ES-I3 (cell line): ENCODE data around the gene RGS17.
A peak's percentile ranks its signal among the peaks of the same experiment; 100 is the strongest.

ENCODE experiments used
- H3K36me3 ChIP-seq: 2 replicates; pipeline ENCODE4 v1.6.1; 2013; ENCODE audit warnings: mild to moderate bottlenecking, low read length, control low read depth, moderate library complexity; ENCODE audit not compliant: insufficient read depth
- H3K4me1 ChIP-seq: 2 replicates; pipeline ENCODE4 v1.6.1; 2013; ENCODE audit warnings: mild to moderate bottlenecking, control low read depth, low read length; ENCODE audit not compliant: insufficient read depth
- H3K9ac ChIP-seq: 2 replicates; pipeline ENCODE4 v1.6.1; 2013; ENCODE audit warnings: low read depth, mild to moderate bottlenecking, low read length, moderate library complexity
- H3K9me3 ChIP-seq: 2 replicates; pipeline ENCODE4 v1.6.1; 2013; ENCODE audit warnings: mild to moderate bottlenecking, low read length, moderate library complexity; ENCODE audit not compliant: control insufficient read depth, insufficient read depth

RGS17 gene

GRCh38 chr6:153131037-153131981, at the start of gene RGS17:
Gene RGS17, minus strand, starts transcription at chr6:153131282. Its CDS starts 87,264 bp downstream, at chr6:153044018.
- no peaks in the 10 kb centered on the region for H3K36me3 ChIP-seq
- H3K9ac ChIP-seq, result peak within 1 kb of the TSS; percentile 94
- H3K4me1 ChIP-seq, result peaks cover 4% of the 10 kb centered on the region; the same call in 1 of the 2 replicates
- no peaks in the 10 kb centered on the region; the same call in 1 of the 2 replicates for H3K9me3 ChIP-seq

GRCh38 chr6:153172815-153173214, 41.7 kb upstream of the RGS17 start:
- Histone ChIP-seq H3K4me1 (no peaks in the 10 kb centered on the region; the same call in 1 of the 2 replicates), H3K36me3 (no peaks in the 10 kb centered on the region), H3K9ac (no peak overlapping the region), H3K9me3 (no peaks in the 10 kb centered on the region)

- H3K9me3 ChIP-seq, result no peaks in the 10 kb centered on the region
- no peak overlapping the region for H3K9ac ChIP-seq
- peaks cover 3% of the 10 kb centered on the region; the same call in 1 of the 2 replicates for H3K4me1 ChIP-seq
- H3K36me3 ChIP-seq, result no peaks in the 10 kb centered on the region
Observed at GRCh38 chr6:153170511-153170910, 39.4 kb upstream of the RGS17 start.

GRCh38 chr6:153167907-153168306, 36.8 kb upstream of the RGS17 start:
- Histone ChIP-seq H3K9me3 (no peaks in the 10 kb centered on the region), H3K9ac (no peak overlapping the region), H3K4me1 (peaks cover 3% of the 10 kb centered on the region; the same call in 1 of the 2 replicates), H3K36me3 (no peaks in the 10 kb centered on the region)

- no peaks in the 10 kb centered on the region for H3K36me3 ChIP-seq
- H3K4me1 ChIP-seq, result peaks cover 3% of the 10 kb centered on the region; the same call in 1 of the 2 replicates
- H3K9ac ChIP-seq, result no peak overlapping the region
- no peaks in the 10 kb centered on the region for H3K9me3 ChIP-seq
Observed at GRCh38 chr6:153167061-153167891, 36.2 kb upstream of the RGS17 start.

- Histone ChIP-seq H3K9ac (no peak overlapping the region), H3K36me3 (no peaks in the 10 kb centered on the region), H3K4me1 (peaks cover 3% of the 10 kb centered on the region; the same call in 1 of the 2 replicates), H3K9me3 (no peaks in the 10 kb centered on the region; the same call in 1 of the 2 replicates)
Observed at GRCh38 chr6:153162646-153163045, 31.6 kb upstream of the RGS17 start.

- Histone ChIP-seq H3K9me3 (no peaks in the 10 kb centered on the region; the same call in 1 of the 2 replicates), H3K4me1 (no peaks in the 10 kb centered on the region), H3K36me3 (no peaks in the 10 kb centered on the region), H3K9ac (no peak overlapping the region)
Observed at GRCh38 chr6:153162172-153162571, 31.1 kb upstream of the RGS17 start.

GRCh38 chr6:153160221-153160620, 29.1 kb upstream of the RGS17 start:
- Histone ChIP-seq H3K9me3 (no peaks in the 10 kb centered on the region; the same call in 1 of the 2 replicates), H3K9ac (no peak overlapping the region), H3K36me3 (no peaks in the 10 kb centered on the region), H3K4me1 (no peaks in the 10 kb centered on the region)

- Histone ChIP-seq H3K36me3 (no peaks in the 10 kb centered on the region), H3K4me1 (no peaks in the 10 kb centered on the region), H3K9me3 (no peaks in the 10 kb centered on the region), H3K9ac (no peak overlapping the region)
Observed at GRCh38 chr6:153150752-153151440, 19.8 kb upstream of the RGS17 start.

- no peaks in the 10 kb centered on the region for H3K9me3 ChIP-seq
- no peaks in the 10 kb centered on the region for H3K36me3 ChIP-seq
- no peak overlapping the region for H3K9ac ChIP-seq
- no peaks in the 10 kb centered on the region for H3K4me1 ChIP-seq
Observed at GRCh38 chr6:153150371-153150751, 19.3 kb upstream of the RGS17 start.

- Histone ChIP-seq H3K9me3 (no peaks in the 10 kb centered on the region), H3K9ac (no peak overlapping the region), H3K4me1 (no peaks in the 10 kb centered on the region), H3K36me3 (no peaks in the 10 kb centered on the region)
Observed at GRCh38 chr6:153149891-153150290, 18.8 kb upstream of the RGS17 start.

GRCh38 chr6:153146413-153146812, 15.3 kb upstream of the RGS17 start:
- no peak overlapping the region for H3K9ac ChIP-seq
- no peaks in the 10 kb centered on the region for H3K36me3 ChIP-seq
- no peaks in the 10 kb centered on the region for H3K4me1 ChIP-seq
- no peaks in the 10 kb centered on the region for H3K9me3 ChIP-seq

GRCh38 chr6:153145591-153145990, 14.5 kb upstream of the RGS17 start:
- no peaks in the 10 kb centered on the region for H3K4me1 ChIP-seq
- H3K9ac ChIP-seq, result no peak overlapping the region
- H3K9me3 ChIP-seq, result no peaks in the 10 kb centered on the region
- no peaks in the 10 kb centered on the region for H3K36me3 ChIP-seq

- Histone ChIP-seq H3K9me3 (no peaks in the 10 kb centered on the region), H3K9ac (no peak overlapping the region), H3K36me3 (no peaks in the 10 kb centered on the region), H3K4me1 (no peaks in the 10 kb centered on the region)
Observed at GRCh38 chr6:153143200-153143599, 12.1 kb upstream of the RGS17 start.
